ENCODE measurements around the gene GBX1.

GRCh38 chr7:151114151-151115090, 53.1 kb downstream of the GBX1 start:
- TF ChIP-seq CTCF (IDR thresholded peaks at IDR 0.05) (no peak), POLR2A (IDR thresholded peaks at IDR 0.05) (no peak)

Measured in heart left ventricle (tissue), 13 donors.